ENCODE measurements around the gene SCPEP1. TPM values are rescaled to one million over a fixed set of nuclear protein-coding genes. Genes with fewer than 3 reads are reported as not detected.
A peak's percentile ranks its signal among the peaks of the same experiment; 100 is the strongest.

The SCPEP1 gene
- total and polyA plus RNA-seq, 2 of the 13 experiments (the other 11 are each of a cell fraction or from before 2014, with no cell fraction given) = 24.3 to 27.3 TPM

DNA sequence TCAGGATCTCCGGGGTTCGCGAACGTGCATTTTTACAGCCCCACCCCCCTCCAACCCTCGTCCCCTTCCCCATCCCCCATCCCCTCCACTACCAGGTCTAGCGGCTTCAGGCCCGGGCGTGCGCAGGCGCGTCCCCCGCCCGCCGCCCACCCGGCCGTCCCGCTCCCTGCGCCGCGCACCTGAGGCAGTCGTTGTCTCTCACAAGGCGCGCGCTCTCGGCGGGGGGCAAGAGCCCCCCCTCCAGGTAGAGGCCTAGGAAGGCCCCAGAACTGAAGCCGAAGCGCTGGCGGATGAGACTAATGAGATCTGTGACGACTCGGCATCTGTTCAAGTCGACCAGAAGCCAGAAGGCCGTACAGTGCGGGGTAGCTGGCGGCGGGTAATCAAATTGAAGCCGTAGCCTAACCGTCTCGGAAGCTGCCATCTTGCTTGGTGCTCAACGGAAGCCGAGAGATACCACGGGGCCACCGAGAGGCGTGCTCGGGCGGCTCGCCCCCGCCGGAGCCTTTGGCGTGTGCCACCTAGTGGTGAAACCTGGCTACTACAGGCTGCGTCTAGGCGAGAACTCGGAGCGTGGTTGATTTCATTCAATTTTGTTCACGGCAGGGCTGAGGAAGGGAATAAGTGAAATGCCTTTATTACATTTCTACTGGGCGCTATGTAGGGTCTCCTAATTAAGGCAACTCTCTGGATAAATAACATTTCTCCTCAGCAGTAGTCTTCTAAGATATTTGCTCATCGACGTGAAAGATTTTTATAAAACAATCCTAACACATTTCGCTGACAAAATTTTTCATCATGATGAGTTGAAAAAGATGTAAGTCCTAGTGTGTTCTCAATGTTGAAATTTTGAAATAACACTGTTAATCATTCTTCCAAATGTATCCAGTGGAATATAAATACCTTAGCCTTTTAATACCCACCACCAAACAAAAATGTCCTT lies 17.1 kb upstream of the SCPEP1 start, which contains the start of gene COIL (continued):
- TF ChIP-seq ZNF224 (CRISPR knock-in tag; IDR thresholded peaks at IDR 0.05) (no peak), ZSCAN25 (CRISPR knock-in tag; IDR thresholded peaks at IDR 0.05) (peak; percentile 82; the same call in 1 of the 2 replicates), ZMYM3 (CRISPR knock-in tag; IDR thresholded peaks at IDR 0.05) (peak; percentile 77), ZNF543 (CRISPR knock-in tag; IDR thresholded peaks at IDR 0.05) (0 out of 2 replicates have a peak, but pooled peaks have one; percentile 58), MED13 (CRISPR knock-in tag; IDR thresholded peaks at IDR 0.05) (0 out of 2 replicates have a peak, but pooled peaks have one; percentile 56), FIP1L1 (IDR thresholded peaks at IDR 0.05; ENCODE audit: borderline replicate concordance, insufficient read depth, low read depth, low read length) (0 out of 2 replicates have a peak, but pooled peaks have one; percentile 40), MAZ (IDR thresholded peaks at IDR 0.05; ENCODE audit: borderline replicate concordance, low read depth, low read length) (peak; percentile 100), MAZ (CRISPR knock-in tag; IDR thresholded peaks at IDR 0.05; ENCODE audit: low read depth) (peak; percentile 99), ZNF792 (CRISPR knock-in tag; IDR thresholded peaks at IDR 0.05) (peak; percentile 83), NCOA5 (CRISPR knock-in tag; IDR thresholded peaks at IDR 0.05) (no peak), HMGA1 (CRISPR knock-in tag; conservative IDR thresholded peaks at IDR 0.05) (no peak), ZNF253 (CRISPR knock-in tag; IDR thresholded peaks at IDR 0.05; ENCODE audit: borderline replicate concordance) (0 out of 2 replicates have a peak, but pooled peaks have one; percentile 50), SIX4 (CRISPR knock-in tag; IDR thresholded peaks at IDR 0.05) (no peak; the same call in 1 of the 2 replicates), ATF7 (IDR thresholded peaks at IDR 0.05) (no peak), ATF7 (CRISPR knock-in tag; IDR thresholded peaks at IDR 0.05) (0 out of 2 replicates have a peak, but pooled peaks have one; percentile 30), CENPX (CRISPR knock-in tag; IDR thresholded peaks at IDR 0.05) (no peak), POLR2AphosphoS5 (IDR thresholded peaks at IDR 0.05; ENCODE audit: low read depth, low read length) (peak; percentile 90), CENPT (CRISPR knock-in tag; IDR thresholded peaks at IDR 0.05; ENCODE audit: low read depth) (no peak), ZBTB38 (CRISPR knock-in tag; IDR thresholded peaks at IDR 0.05) (peak; percentile 77; the same call in 1 of the 2 replicates)
- TF ChIP-seq, protein P1, sequence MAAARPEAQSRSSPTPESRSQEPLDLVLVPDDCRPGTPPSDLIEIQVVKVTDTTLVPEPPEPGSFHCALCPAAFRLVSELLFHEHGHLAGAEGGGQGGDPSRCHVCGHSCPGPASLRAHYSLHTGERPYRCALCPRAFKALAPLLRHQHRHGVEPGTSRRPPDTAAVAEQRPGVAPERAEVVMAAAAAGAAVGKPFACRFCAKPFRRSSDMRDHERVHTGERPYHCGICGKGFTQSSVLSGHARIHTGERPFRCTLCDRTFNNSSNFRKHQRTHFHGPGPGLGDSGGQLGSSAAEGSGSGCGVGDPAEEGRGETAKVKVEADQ (CRISPR knock-in tag; IDR thresholded peaks at IDR 0.05; ENCODE audit: borderline replicate concordance) = peak; percentile 84; the same call in 1 of the 2 replicates
- TF ChIP-seq, protein P2, sequence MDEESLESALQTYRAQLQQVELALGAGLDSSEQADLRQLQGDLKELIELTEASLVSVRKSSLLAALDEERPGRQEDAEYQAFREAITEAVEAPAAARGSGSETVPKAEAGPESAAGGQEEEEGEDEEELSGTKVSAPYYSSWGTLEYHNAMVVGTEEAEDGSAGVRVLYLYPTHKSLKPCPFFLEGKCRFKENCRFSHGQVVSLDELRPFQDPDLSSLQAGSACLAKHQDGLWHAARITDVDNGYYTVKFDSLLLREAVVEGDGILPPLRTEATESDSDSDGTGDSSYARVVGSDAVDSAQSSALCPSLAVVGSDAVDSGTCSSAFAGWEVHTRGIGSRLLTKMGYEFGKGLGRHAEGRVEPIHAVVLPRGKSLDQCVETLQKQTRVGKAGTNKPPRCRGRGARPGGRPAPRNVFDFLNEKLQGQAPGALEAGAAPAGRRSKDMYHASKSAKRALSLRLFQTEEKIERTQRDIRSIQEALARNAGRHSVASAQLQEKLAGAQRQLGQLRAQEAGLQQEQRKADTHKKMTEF (CRISPR knock-in tag; IDR thresholded peaks at IDR 0.05) = peak; percentile 93
- TF ChIP-seq, protein P3, sequence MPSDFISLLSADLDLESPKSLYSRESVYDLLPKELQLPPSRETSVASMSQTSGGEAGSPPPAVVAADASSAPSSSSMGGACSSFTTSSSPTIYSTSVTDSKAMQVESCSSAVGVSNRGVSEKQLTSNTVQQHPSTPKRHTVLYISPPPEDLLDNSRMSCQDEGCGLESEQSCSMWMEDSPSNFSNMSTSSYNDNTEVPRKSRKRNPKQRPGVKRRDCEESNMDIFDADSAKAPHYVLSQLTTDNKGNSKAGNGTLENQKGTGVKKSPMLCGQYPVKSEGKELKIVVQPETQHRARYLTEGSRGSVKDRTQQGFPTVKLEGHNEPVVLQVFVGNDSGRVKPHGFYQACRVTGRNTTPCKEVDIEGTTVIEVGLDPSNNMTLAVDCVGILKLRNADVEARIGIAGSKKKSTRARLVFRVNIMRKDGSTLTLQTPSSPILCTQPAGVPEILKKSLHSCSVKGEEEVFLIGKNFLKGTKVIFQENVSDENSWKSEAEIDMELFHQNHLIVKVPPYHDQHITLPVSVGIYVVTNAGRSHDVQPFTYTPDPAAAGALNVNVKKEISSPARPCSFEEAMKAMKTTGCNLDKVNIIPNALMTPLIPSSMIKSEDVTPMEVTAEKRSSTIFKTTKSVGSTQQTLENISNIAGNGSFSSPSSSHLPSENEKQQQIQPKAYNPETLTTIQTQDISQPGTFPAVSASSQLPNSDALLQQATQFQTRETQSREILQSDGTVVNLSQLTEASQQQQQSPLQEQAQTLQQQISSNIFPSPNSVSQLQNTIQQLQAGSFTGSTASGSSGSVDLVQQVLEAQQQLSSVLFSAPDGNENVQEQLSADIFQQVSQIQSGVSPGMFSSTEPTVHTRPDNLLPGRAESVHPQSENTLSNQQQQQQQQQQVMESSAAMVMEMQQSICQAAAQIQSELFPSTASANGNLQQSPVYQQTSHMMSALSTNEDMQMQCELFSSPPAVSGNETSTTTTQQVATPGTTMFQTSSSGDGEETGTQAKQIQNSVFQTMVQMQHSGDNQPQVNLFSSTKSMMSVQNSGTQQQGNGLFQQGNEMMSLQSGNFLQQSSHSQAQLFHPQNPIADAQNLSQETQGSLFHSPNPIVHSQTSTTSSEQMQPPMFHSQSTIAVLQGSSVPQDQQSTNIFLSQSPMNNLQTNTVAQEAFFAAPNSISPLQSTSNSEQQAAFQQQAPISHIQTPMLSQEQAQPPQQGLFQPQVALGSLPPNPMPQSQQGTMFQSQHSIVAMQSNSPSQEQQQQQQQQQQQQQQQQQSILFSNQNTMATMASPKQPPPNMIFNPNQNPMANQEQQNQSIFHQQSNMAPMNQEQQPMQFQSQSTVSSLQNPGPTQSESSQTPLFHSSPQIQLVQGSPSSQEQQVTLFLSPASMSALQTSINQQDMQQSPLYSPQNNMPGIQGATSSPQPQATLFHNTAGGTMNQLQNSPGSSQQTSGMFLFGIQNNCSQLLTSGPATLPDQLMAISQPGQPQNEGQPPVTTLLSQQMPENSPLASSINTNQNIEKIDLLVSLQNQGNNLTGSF (CRISPR knock-in tag; IDR thresholded peaks at IDR 0.05) = no peak; the same call in 1 of the 2 replicates
